ENCODE measurements around the gene SLC24A4. TPM values are rescaled to one million over a fixed set of nuclear protein-coding genes. Genes with fewer than 3 reads are reported as not detected.

The SLC24A4 gene
- total RNA-seq, 1 donor from 2014 or later = not detected

DNA sequence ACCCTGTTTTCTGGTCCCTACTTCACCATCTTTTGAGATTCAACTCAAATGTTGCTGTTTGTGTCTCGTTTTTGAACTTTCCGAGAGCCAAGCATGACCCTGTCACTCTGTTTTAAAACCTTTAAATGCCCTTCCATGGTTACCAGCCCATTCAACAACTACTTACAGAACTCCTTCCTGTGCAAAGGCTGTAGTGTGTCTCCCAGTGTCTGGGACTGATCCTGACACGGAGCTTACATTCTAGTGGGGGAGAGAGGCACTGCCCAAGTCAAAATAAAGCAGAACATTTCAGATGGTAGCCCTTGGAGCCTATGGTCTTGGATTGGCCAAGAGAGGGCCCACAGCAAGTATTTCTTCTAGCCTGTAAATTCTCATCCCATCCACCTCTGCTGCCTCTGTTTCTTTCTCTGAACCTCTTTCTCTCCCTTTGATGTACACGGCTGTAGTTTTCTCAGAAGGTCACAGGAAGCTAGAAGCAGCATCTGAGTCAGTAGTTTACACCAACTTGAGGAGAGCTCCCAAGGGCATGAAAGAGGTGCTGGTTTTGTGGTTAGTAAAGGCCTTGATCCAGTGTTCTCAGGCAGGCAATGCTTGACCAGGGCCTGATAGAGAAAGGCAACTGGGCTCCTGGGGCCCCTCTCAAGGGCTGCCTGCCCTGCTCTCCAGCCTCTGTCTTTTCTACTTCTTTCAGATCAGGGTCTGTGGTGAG is 42.3 kb upstream of the SLC24A4 start:
- TF ChIP-seq, protein P1, sequence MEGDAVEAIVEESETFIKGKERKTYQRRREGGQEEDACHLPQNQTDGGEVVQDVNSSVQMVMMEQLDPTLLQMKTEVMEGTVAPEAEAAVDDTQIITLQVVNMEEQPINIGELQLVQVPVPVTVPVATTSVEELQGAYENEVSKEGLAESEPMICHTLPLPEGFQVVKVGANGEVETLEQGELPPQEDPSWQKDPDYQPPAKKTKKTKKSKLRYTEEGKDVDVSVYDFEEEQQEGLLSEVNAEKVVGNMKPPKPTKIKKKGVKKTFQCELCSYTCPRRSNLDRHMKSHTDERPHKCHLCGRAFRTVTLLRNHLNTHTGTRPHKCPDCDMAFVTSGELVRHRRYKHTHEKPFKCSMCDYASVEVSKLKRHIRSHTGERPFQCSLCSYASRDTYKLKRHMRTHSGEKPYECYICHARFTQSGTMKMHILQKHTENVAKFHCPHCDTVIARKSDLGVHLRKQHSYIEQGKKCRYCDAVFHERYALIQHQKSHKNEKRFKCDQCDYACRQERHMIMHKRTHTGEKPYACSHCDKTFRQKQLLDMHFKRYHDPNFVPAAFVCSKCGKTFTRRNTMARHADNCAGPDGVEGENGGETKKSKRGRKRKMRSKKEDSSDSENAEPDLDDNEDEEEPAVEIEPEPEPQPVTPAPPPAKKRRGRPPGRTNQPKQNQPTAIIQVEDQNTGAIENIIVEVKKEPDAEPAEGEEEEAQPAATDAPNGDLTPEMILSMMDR (IDR thresholded peaks at IDR 0.05; ENCODE audit: insufficient read depth, low read length, poor library complexity, severe bottlenecking) = no peak
- no peaks in the 10 kb centered on the region for H3K36me3 ChIP-seq (ENCODE audit: control insufficient read depth, insufficient read depth, low read length)

DNA sequence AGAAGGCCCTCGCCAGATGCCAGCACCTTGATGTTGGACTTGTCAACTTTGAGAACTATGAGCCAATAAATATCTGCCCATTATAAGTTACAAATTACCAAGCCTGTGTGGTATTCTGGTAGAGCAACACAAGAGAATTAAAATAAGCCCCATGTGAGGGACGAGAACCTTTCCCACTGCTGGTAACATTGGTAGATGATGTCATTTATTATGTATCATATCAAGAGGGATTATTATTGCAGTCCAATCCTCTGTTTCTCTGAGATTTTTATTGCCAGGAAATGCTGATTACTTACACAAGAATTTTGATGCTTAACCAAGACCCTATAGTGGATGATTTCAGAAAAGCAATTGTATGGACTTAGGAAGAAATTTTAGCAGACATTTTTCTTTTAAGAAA is 40.3 kb upstream of the SLC24A4 start:
- no peak for DNase-seq (ENCODE audit: low read depth)
- Histone ChIP-seq H3K27me3 (ENCODE audit: control insufficient read depth, insufficient read depth, low read length) (no peaks in the 10 kb centered on the region), H3K36me3 (ENCODE audit: control insufficient read depth, insufficient read depth, low read length) (no peaks in the 10 kb centered on the region), H3K4me3 (ENCODE audit: low read depth, low read length) (no peak overlapping the region)
- TF ChIP-seq, protein P1 (IDR thresholded peaks at IDR 0.05; ENCODE audit: insufficient read depth, low read length, poor library complexity, severe bottlenecking) = no peak

More for the DNA sequence above, 42.3 kb upstream of the SLC24A4 start:
- DNase-seq (ENCODE audit: low read depth) = no peak
- H3K4me3 ChIP-seq (ENCODE audit: low read depth, low read length) = no peak overlapping the region
- H3K27me3 ChIP-seq (ENCODE audit: control insufficient read depth, insufficient read depth, low read length) = no peaks in the 10 kb centered on the region

DNA sequence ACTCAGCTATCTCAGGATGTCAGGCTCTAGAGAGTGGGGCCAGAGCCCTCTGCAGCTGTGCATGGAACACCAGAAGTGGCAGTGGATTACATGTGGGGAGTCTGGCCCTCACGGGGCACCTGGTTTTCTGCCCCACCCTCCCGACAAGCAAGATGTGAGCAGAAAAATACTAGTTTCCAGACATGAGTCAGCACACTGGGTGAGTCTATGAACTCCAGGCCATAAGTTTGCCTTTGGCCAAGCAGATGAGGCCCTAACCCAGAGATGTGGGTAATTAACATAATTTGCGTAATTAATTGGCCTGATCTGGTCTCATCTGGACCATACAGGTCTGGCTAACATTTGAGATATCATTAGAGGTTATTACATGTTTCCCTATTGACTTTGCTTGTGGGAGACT is 37.7 kb upstream of the SLC24A4 start:
- TF ChIP-seq, protein P1 (IDR thresholded peaks at IDR 0.05; ENCODE audit: insufficient read depth, low read length, poor library complexity, severe bottlenecking) = no peak

DNA sequence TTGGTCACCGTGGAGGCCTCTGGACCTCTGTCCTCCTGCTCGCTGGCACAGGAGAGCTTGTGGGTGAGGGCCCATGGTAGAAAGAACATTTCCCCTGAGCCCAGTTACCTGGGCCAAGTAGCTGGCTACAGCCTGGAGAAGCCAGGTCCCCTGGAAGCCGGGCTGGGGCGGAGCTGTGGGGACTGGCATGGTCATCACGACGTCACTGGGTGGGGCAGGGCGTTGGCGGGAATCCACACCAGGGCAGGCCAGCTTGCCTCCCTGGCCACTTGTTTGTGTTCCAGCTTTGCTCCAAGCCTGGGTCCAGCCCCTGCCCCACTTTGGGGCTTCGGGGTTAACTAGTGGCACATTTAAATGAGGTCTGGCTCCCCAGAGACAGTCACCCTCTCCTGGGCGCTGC is 35.0 kb upstream of the SLC24A4 start:
- no peak for DNase-seq (ENCODE audit: low read depth)
- TF ChIP-seq, protein P1 (IDR thresholded peaks at IDR 0.05; ENCODE audit: insufficient read depth, low read length, poor library complexity, severe bottlenecking) = no peak
- no peaks in the 10 kb centered on the region for H3K27me3 ChIP-seq (ENCODE audit: control insufficient read depth, insufficient read depth, low read length)
- no peak overlapping the region for H3K4me3 ChIP-seq (ENCODE audit: low read depth, low read length)
- no peaks in the 10 kb centered on the region for H3K36me3 ChIP-seq (ENCODE audit: control insufficient read depth, insufficient read depth, low read length)

More for the DNA sequence above, 37.7 kb upstream of the SLC24A4 start:
- no peaks in the 10 kb centered on the region for H3K27me3 ChIP-seq (ENCODE audit: control insufficient read depth, insufficient read depth, low read length)
- DNase-seq (ENCODE audit: low read depth) = no peak
- no peak overlapping the region for H3K4me3 ChIP-seq (ENCODE audit: low read depth, low read length)
- no peaks in the 10 kb centered on the region for H3K36me3 ChIP-seq (ENCODE audit: control insufficient read depth, insufficient read depth, low read length)

DNA sequence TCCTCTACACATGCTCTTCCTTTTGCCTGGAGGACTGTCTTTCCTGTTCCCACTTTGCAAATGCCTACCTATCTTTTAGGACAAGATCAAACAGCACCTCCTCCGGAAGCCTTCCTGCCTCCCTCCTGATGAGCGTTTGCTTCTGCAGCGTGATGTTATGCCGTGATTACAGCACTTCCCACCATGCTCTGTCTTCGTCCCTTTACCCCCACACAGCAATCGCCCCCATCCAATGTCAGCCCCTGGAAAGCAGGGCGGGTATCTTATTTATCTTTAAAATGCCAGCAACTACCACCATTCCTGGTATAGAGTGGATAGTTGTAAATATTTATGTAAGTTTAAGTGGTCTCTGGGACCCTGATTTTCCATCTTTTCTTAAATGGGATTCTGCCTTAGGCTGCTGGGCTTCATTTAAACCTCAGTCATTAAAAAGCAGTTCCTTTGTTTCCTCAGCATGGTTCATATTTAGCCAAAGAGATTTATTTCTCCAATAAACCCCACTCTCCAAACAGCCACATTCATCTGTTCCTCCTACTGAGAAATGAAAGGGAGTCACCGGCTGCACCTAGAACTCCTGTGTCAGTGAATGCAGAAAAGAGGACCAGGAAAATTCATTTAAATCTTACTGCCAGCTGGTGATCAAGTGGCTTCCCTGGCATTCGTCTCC is 33.8 kb upstream of the SLC24A4 start:
- DNase-seq (ENCODE audit: low read depth) = no peak
- TF ChIP-seq, protein P1 (IDR thresholded peaks at IDR 0.05; ENCODE audit: insufficient read depth, low read length, poor library complexity, severe bottlenecking) = no peak
- H3K27me3 ChIP-seq (ENCODE audit: control insufficient read depth, insufficient read depth, low read length) = no peaks in the 10 kb centered on the region
- H3K4me3 ChIP-seq (ENCODE audit: low read depth, low read length) = no peak overlapping the region
- no peaks in the 10 kb centered on the region for H3K36me3 ChIP-seq (ENCODE audit: control insufficient read depth, insufficient read depth, low read length)

All from kidney epithelial cell (primary cell).